Inflammatory macrophage treated with lipopolysaccharide for 1 hour (primary cell): ENCODE results near the gene TOR1B.

ENCODE experiments used
- DNase-seq, 2 donors: peaks; one replicate each; pipeline ENCODE4 v3.0.0-alpha.2; 2020 to 2022

Gene TOR1B

GRCh38 chr9:129815278-129815677, 12.3 kb downstream of the TOR1B start:
- no peak for DNase-seq

GRCh38 chr9:129816501-129817435, 13.8 kb downstream of the TOR1B start:
- peak; percentile 89 to 92 for DNase-seq

GRCh38 chr9:129822898-129823541, 20.0 kb downstream of the TOR1B start:
- peak in 1 of 2 donors; percentile 6 for DNase-seq

- no peak for DNase-seq
Observed at GRCh38 chr9:129823542-129823934, 20.6 kb downstream of the TOR1B start.

GRCh38 chr9:129823935-129824601, 21.1 kb downstream of the TOR1B start, which contains the start of gene TOR1A:
TSS of gene TOR1A (minus strand) at chr9:129824136. CDS start at chr9:129824085, 51 bp downstream.
- DNase-seq, result peak; percentile 89 to 94

- DNase-seq, result no peak
Observed at GRCh38 chr9:129826344-129826743, 23.4 kb downstream of the TOR1B start.

GRCh38 chr9:129826759-129827158, 23.8 kb downstream of the TOR1B start:
- no peak for DNase-seq

GRCh38 chr9:129828051-129828450, 25.1 kb downstream of the TOR1B start:
- no peak for DNase-seq

GRCh38 chr9:129828969-129829368, 26.0 kb downstream of the TOR1B start:
- no peak for DNase-seq

GRCh38 chr9:129832982-129833381, 30.0 kb downstream of the TOR1B start:
- DNase-seq, result peak in 1 of 2 donors; percentile 31

- DNase-seq, result peak in 1 of 2 donors; percentile 16
Observed at GRCh38 chr9:129834489-129835127, 31.6 kb downstream of the TOR1B start.

- peak; percentile 94 to 98 for DNase-seq
Observed at GRCh38 chr9:129835128-129835859, 32.3 kb downstream of the TOR1B start, which contains the start of the genes C9orf78 and USP20. TSS of gene C9orf78 (minus strand) at chr9:129835275. CDS start at chr9:129835221, 54 bp downstream. TSS of gene USP20 (plus strand) at chr9:129835458. CDS start at chr9:129852556, 17,098 bp downstream.

GRCh38 chr9:129835860-129836223, 32.9 kb downstream of the TOR1B start:
- DNase-seq, result no peak

GRCh38 chr9:129836311-129837007, 33.5 kb downstream of the TOR1B start:
- DNase-seq, result no peak

GRCh38 chr9:129838707-129839259, 35.8 kb downstream of the TOR1B start:
- peak; percentile 60 to 82 for DNase-seq

GRCh38 chr9:129839324-129840023, 36.5 kb downstream of the TOR1B start:
- DNase-seq, result peak in 1 of 2 donors; percentile 7

GRCh38 chr9:129840034-129840433, 37.0 kb downstream of the TOR1B start:
- DNase-seq, result no peak

- no peak for DNase-seq
Observed at GRCh38 chr9:129841071-129841470, 38.1 kb downstream of the TOR1B start.

GRCh38 chr9:129845373-129845772, 42.4 kb downstream of the TOR1B start:
- no peak for DNase-seq
